ENCODE results near the gene MARCHF3.

The MARCHF3 gene

GRCh38 chr5:127009784-127010183, 20.6 kb downstream of the MARCHF3 start:
- TF ChIP-seq RARB (CRISPR knock-in tag; IDR thresholded peaks at IDR 0.05) (no peak), ARNTL (CRISPR knock-in tag; IDR thresholded peaks at IDR 0.05; ENCODE audit: borderline replicate concordance, low read depth) (no peak), ZC3H10 (CRISPR knock-in tag; IDR thresholded peaks at IDR 0.05) (no peak), SNAI2 (CRISPR knock-in tag; IDR thresholded peaks at IDR 0.05) (no peak), ZNF70 (CRISPR knock-in tag; IDR thresholded peaks at IDR 0.05) (no peak), CSRNP3 (CRISPR knock-in tag; IDR thresholded peaks at IDR 0.05) (no peak), OSR1 (CRISPR knock-in tag; IDR thresholded peaks at IDR 0.05) (no peak), BACH2 (CRISPR knock-in tag; IDR thresholded peaks at IDR 0.05; ENCODE audit: borderline replicate concordance) (no peak), TCF4 (CRISPR knock-in tag; IDR thresholded peaks at IDR 0.05; ENCODE audit: borderline replicate concordance) (no peak), PPARA (CRISPR knock-in tag; IDR thresholded peaks at IDR 0.05; ENCODE audit: borderline replicate concordance) (no peak), ZNF8 (CRISPR knock-in tag; IDR thresholded peaks at IDR 0.05) (no peak), ISL1 (CRISPR knock-in tag; IDR thresholded peaks at IDR 0.05) (no peak), TOX (CRISPR knock-in tag; IDR thresholded peaks at IDR 0.05; ENCODE audit: borderline replicate concordance) (no peak), TSHZ2 (CRISPR knock-in tag; IDR thresholded peaks at IDR 0.05) (no peak), GLIS3 (CRISPR knock-in tag; IDR thresholded peaks at IDR 0.05) (no peak)

GRCh38 chr5:127008300-127008975, 21.9 kb downstream of the MARCHF3 start:
- ATAC-seq, result no peak
- TF ChIP-seq TSHZ2 (CRISPR knock-in tag; IDR thresholded peaks at IDR 0.05) (no peak), RARB (CRISPR knock-in tag; IDR thresholded peaks at IDR 0.05) (no peak), POU6F1 (CRISPR knock-in tag; IDR thresholded peaks at IDR 0.05; ENCODE audit: borderline replicate concordance, low read depth) (no peak), CREB5 (CRISPR knock-in tag; IDR thresholded peaks at IDR 0.05; ENCODE audit: low read depth) (no peak), ISL1 (CRISPR knock-in tag; IDR thresholded peaks at IDR 0.05) (no peak), ESRRG (CRISPR knock-in tag; IDR thresholded peaks at IDR 0.05) (no peak), PATZ1 (CRISPR knock-in tag; IDR thresholded peaks at IDR 0.05; ENCODE audit: borderline replicate concordance) (no peak), BACH2 (CRISPR knock-in tag; IDR thresholded peaks at IDR 0.05; ENCODE audit: borderline replicate concordance) (no peak), OSR1 (CRISPR knock-in tag; IDR thresholded peaks at IDR 0.05) (no peak), ZNF8 (CRISPR knock-in tag; IDR thresholded peaks at IDR 0.05) (no peak), ZNF565 (CRISPR knock-in tag; conservative IDR thresholded peaks at IDR 0.05; ENCODE audit: low read depth) (no peak), ZNF70 (CRISPR knock-in tag; IDR thresholded peaks at IDR 0.05) (no peak), CSDC2 (CRISPR knock-in tag; IDR thresholded peaks at IDR 0.05) (no peak), ZC3H10 (CRISPR knock-in tag; IDR thresholded peaks at IDR 0.05) (no peak), TCF4 (CRISPR knock-in tag; IDR thresholded peaks at IDR 0.05; ENCODE audit: borderline replicate concordance) (no peak), TOX (CRISPR knock-in tag; IDR thresholded peaks at IDR 0.05; ENCODE audit: borderline replicate concordance) (no peak), GLIS3 (CRISPR knock-in tag; IDR thresholded peaks at IDR 0.05) (no peak)

More at GRCh38 chr5:127009784-127010183, 20.6 kb downstream of the MARCHF3 start:
- no peak for ATAC-seq
